HCT116 (cell line): ENCODE measurements around the gene ZNF578. TPM values are rescaled to one million over a fixed set of nuclear protein-coding genes. Genes with fewer than 3 reads are reported as not detected.

ENCODE experiments used
- ATAC-seq: fragments of 200-7000 bp; cut with Tn5 transposase; 2 replicates; pipeline ENCODE4 v1.9.1; 2020; ENCODE audit warnings: mild to moderate bottlenecking, moderate library complexity
- BruUV-seq: library from RNA; stranded (reverse); fragments of 400-500 nt; replicated peaks from 2 replicates; lab custom pipeline; 2021; lab: Mats Ljungman, UMichigan
- CTCF ChIA-PET: fragments of 300-600 bp; sonication (Branson Sonifier 250); formaldehyde crosslinking; loops from one replicate; lab custom pipeline; 2021; ENCODE audit warnings: antibody characterized with exemption; lab: Charles Lee
- POLR2A ChIA-PET: fragments of 300-600, 350-600 bp; sonication (Branson Sonifier 250); formaldehyde crosslinking; loops from one replicate; lab custom pipeline; 2021; ENCODE audit warnings: antibody characterized with exemption; lab: Charles Lee
- RAD21 ChIA-PET, 2 experiments: fragments of 300-600 bp; sonication (Branson Sonifier 250); formaldehyde crosslinking; loops; one replicate each; lab custom pipeline; 2023; ENCODE audit warnings: low total read pairs in 2 of 2; ENCODE audit not compliant: uncharacterized antibody in 2 of 2, unreplicated experiment in 2 of 2, low non-redundant PET in 1 of 2; lab: Charles Lee
- DNase-seq: peaks from one replicate; pipeline ENCODE4 v3.0.0-alpha.2; 2010; ENCODE audit warnings: low read depth, low spot score
- H2AFZ ChIP-seq: fragments of 200-600 bp; shearing (Covaris generic), sonication (generic); 2 replicates; pipeline ENCODE4 v1.6.1; 2017; ENCODE audit warnings: low read depth, mixed run types, mixed read lengths, antibody characterized with exemption, low read length; ENCODE audit not compliant: poor library complexity, severe bottlenecking
- H3K27ac ChIP-seq: 2 replicates; pipeline ENCODE4 v1.5.1; 2012; ENCODE audit warnings: low read depth, low read length
- H3K27me3 ChIP-seq: fragments of 200-600 bp; sonication (generic); 2 replicates; pipeline ENCODE4 v1.6.1; 2016; ENCODE audit warnings: mixed run types, low read length, mixed read lengths; ENCODE audit not compliant: insufficient read depth
- H3K36me3 ChIP-seq, 2 experiments: fragments of 200-500 bp in 1 of 2; fragments of 200-600 bp in 1 of 2; sonication (Bioruptor generic) in 1 of 2; sonication (generic) in 1 of 2; 2 replicates each; pipeline versions ENCODE4 v1.5.1 to v1.6.1; 2014 to 2016; ENCODE audit warnings: low read length in 2 of 2, inconsistent platforms in 1 of 2, mixed read lengths in 1 of 2, mixed run types in 1 of 2; ENCODE audit not compliant: insufficient read depth in 2 of 2, control insufficient read depth in 1 of 2
- H3K4me1 ChIP-seq, 2 experiments: fragments of 200-600 bp in 1 of 2; sonication (generic) in 1 of 2; 2 replicates each; pipeline versions ENCODE4 v1.5.1 to v1.6.1; 2012 to 2017; ENCODE audit warnings: low read length in 2 of 2, inconsistent platforms in 1 of 2, mild to moderate bottlenecking in 1 of 2, mixed read lengths in 1 of 2, mixed run types in 1 of 2, moderate library complexity in 1 of 2; ENCODE audit not compliant: insufficient read depth in 2 of 2, control insufficient read depth in 1 of 2
- H3K4me2 ChIP-seq: fragments of 200-600 bp; sonication (generic); 2 replicates; pipeline ENCODE4 v1.6.1; 2017; ENCODE audit warnings: mixed run types, low read length, mixed read lengths
- H3K4me3 ChIP-seq, 2 experiments: fragments of 200-600 bp in 1 of 2; sonication (generic) in 1 of 2; replicated peaks in 1 of 2; 2 replicates each; pipeline ENCODE4 v1.5.1; 2011 to 2016; ENCODE audit warnings: low read length in 2 of 2, control low read depth in 1 of 2, low read depth in 1 of 2, mild to moderate bottlenecking in 1 of 2, mixed read lengths in 1 of 2, mixed run types in 1 of 2
- H3K79me2 ChIP-seq: fragments of 200-600 bp; sonication (generic); 2 replicates; pipeline ENCODE4 v1.6.1; 2017; ENCODE audit warnings: mild to moderate bottlenecking, mixed run types, low read length, moderate library complexity, mixed read lengths; ENCODE audit not compliant: insufficient read depth
- H3K9ac ChIP-seq: fragments of 200-600 bp; sonication (generic); 2 replicates; pipeline ENCODE4 v1.6.1; 2016; ENCODE audit warnings: low read length, mixed read lengths
- H3K9me2 ChIP-seq: fragments of 200-600 bp; sonication (generic), shearing (Covaris generic); 2 replicates; pipeline ENCODE4 v1.6.1; 2017; ENCODE audit warnings: mixed run types, mild to moderate bottlenecking, moderate library complexity; ENCODE audit not compliant: insufficient read depth
- H3K9me3 ChIP-seq, 2 experiments: fragments of 200-500 bp in 1 of 2; fragments of 200-600 bp in 1 of 2; sonication (Bioruptor generic) in 1 of 2; sonication (generic) in 1 of 2; 2 replicates each; pipeline ENCODE4 v1.6.1; 2014 to 2017; ENCODE audit warnings: low read length in 2 of 2, mixed read lengths in 2 of 2, inconsistent platforms in 1 of 2, low read depth in 1 of 2, mild to moderate bottlenecking in 1 of 2, mixed run types in 1 of 2, moderate library complexity in 1 of 2; ENCODE audit not compliant: control insufficient read depth in 1 of 2, insufficient read depth in 1 of 2
- H4K20me1 ChIP-seq: fragments of 200-600 bp; sonication (generic), shearing (Covaris generic); 2 replicates; pipeline ENCODE4 v1.6.1; 2017; ENCODE audit warnings: mixed run types, mild to moderate bottlenecking, moderate library complexity; ENCODE audit not compliant: insufficient read depth
- CEBPB ChIP-seq: IDR thresholded peaks from 2 replicates; pipeline ENCODE4 v1.6.1; 2012; ENCODE audit warnings: low read depth
- CTCF ChIP-seq, 3 experiments: fragments of 200-600 bp in 1 of 3; sonication (generic) in 1 of 3; IDR thresholded peaks in 2 of 3; conservative IDR thresholded peaks in 1 of 3; 2 replicates each; pipeline ENCODE4 v1.5.1; 2012 to 2017; ENCODE audit warnings: low read depth in 2 of 3, low read length in 2 of 3, antibody characterized with exemption in 1 of 3, borderline replicate concordance in 1 of 3, control low read depth in 1 of 3, mild to moderate bottlenecking in 1 of 3, mixed read lengths in 1 of 3, mixed run types in 1 of 3, moderate library complexity in 1 of 3; ENCODE audit not compliant: insufficient read depth in 1 of 3
- ELF1 ChIP-seq: IDR thresholded peaks from 2 replicates; pipeline ENCODE4 v1.6.1; 2012; ENCODE audit warnings: low read depth, borderline replicate concordance
- EZH2 ChIP-seq: fragments of 200-600 bp; sonication (generic); IDR thresholded peaks from 2 replicates; pipeline ENCODE4 v1.6.1; 2017; ENCODE audit warnings: antibody characterized with exemption, mixed run types
- MAX ChIP-seq: IDR thresholded peaks from 2 replicates; pipeline ENCODE4 v1.6.1; 2012
- POLR2A ChIP-seq: IDR thresholded peaks from 2 replicates; pipeline ENCODE4 v1.7.0; 2011; ENCODE audit warnings: borderline replicate concordance; ENCODE audit not compliant: insufficient read depth, insufficient read length; ENCODE audit errors: extremely low read depth
- POLR2AphosphoS5 ChIP-seq: IDR thresholded peaks from 2 replicates; pipeline ENCODE4 v1.6.1; 2011; ENCODE audit warnings: mild to moderate bottlenecking, low read depth, low read length, moderate library complexity
- SIN3A ChIP-seq: IDR thresholded peaks from 2 replicates; pipeline ENCODE4 v1.6.1; 2012; ENCODE audit warnings: low read depth
- SRF ChIP-seq: IDR thresholded peaks from 2 replicates; pipeline ENCODE4 v1.6.1; 2012; ENCODE audit warnings: low read depth
- YY1 ChIP-seq: IDR thresholded peaks from 2 replicates; pipeline ENCODE4 v1.6.1; 2011; ENCODE audit warnings: low read length, low read depth, moderate library complexity, mild to moderate bottlenecking; ENCODE audit not compliant: insufficient replicate concordance; ENCODE audit errors: extremely low read depth
- ZFX ChIP-seq: fragments of 450-650 bp; IDR thresholded peaks from 2 replicates; pipeline ENCODE4 v1.6.1; 2017
- intact Hi-C: fragments of 100-400 bp; cut with micrococcal nuclease; formaldehyde crosslinking; loops from 2 replicates; pipeline ENCODE4 v1.10.0; 2022
- total RNA-seq: library from RNA; stranded (reverse); gene quantifications from one replicate; pipeline ENCODE4 v1.2.1, GENCODE V29; 2021; ENCODE audit not compliant: unreplicated experiment
- TF ChIP-seq, protein P1 (sequence below): IDR thresholded peaks from 2 replicates; pipeline ENCODE4 v1.6.1; 2012; ENCODE audit warnings: low read depth

The ZNF578 gene
- total RNA-seq, 1 experiment from 2014 or later, result not detected

DNA sequence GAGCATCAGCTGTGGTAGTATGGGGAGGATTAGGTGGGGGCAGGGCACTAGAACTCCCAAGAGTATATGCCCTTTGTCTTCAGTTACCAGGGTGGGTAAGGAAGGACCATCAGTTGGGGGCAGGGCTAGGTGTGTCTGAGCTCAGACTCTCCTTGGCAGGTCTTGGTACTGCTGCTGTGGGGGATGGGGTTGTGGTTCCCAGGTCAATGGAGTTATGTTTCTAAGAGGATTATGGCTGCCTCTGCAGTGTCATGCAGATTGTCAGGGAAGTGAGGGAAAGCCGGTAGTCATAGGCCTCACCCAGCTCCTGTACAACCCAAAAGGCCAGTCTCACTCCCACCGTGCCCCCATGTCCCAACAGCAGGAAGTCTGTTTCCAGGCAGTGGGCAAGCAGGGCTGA lies 8.8 kb upstream of the ZNF578 start:
- H3K79me2 ChIP-seq, result no peaks in the 10 kb centered on the region
- no peak for ATAC-seq
- no peak overlapping the region for H3K4me3 ChIP-seq
- intact Hi-C loops, result no loop called here
- H3K9me3 ChIP-seq, result peaks cover 4 to 8% of the 10 kb centered on the region in 2 experiments; a peak in 2 of 4 replicates
- H4K20me1 ChIP-seq, result no peaks in the 10 kb centered on the region
- CTCF ChIA-PET, result no interaction called here
- no peak overlapping the region for H2AFZ ChIP-seq
- H3K27me3 ChIP-seq, result no peaks in the 10 kb centered on the region
- no peaks in the 10 kb centered on the region for H3K4me1 ChIP-seq
- TF ChIP-seq CEBPB, result no peak
- TF ChIP-seq POLR2A, result no peak
- RAD21 ChIA-PET, result no interaction called here
- no peak for DNase-seq
- no peaks in the 10 kb centered on the region for H3K36me3 ChIP-seq
- POLR2A ChIA-PET, result no interaction called here
- BruUV-seq, result no TSS peak
- no peak overlapping the region for H3K4me2 ChIP-seq
- no peaks in the 10 kb centered on the region for H3K9me2 ChIP-seq
- H3K27ac ChIP-seq, result no peak overlapping the region
- H3K9ac ChIP-seq, result no peak overlapping the region

DNA sequence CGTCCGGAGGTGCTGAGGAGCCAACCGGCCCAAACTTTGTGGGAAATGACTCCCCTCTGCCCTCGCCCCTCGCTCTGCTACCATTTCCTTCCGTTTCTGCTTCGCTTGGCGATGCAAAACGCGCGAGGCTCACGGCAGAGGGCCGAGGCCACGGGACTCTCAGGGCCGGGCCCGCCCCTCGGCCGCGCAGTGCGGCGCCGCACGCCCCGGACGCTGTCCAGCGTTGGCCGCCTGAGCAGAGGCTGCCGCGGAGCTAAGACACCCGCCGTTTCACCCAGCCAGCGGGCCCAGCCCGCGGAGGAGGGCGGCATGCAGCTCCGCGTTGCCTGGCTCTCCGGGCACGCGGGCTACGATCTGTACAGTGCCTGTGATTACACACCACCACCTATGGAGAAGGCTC lies 2.1 kb upstream of the ZNF578 start:
- no peak for DNase-seq
- Histone ChIP-seq H3K4me2 (no peak overlapping the region), H3K79me2 (no peaks in the 10 kb centered on the region), H3K9ac (no peak overlapping the region), H3K4me3 (no peak overlapping the region), H3K9me3 (peaks cover 6 to 12% of the 10 kb centered on the region in 2 experiments; a peak in 2 of 4 replicates), H3K36me3 (no peaks in the 10 kb centered on the region), H2AFZ (no peak overlapping the region), H3K27me3 (no peaks in the 10 kb centered on the region), H4K20me1 (no peaks in the 10 kb centered on the region), H3K27ac (no peak overlapping the region), H3K9me2 (no peaks in the 10 kb centered on the region), H3K4me1 (no peaks in the 10 kb centered on the region)
- ATAC-seq, result no peak
- intact Hi-C loops, result no loop called here
- RAD21 ChIA-PET, result no interaction called here
- CTCF ChIA-PET, result no interaction called here
- POLR2A ChIA-PET, result no interaction called here
- BruUV-seq, result no TSS peak
- TF ChIP-seq MAX, result no peak
- no peak for TF ChIP-seq SIN3A
- no peak for TF ChIP-seq ELF1
- no peak for TF ChIP-seq CEBPB
- no peak for TF ChIP-seq POLR2AphosphoS5
- TF ChIP-seq CTCF (IDR thresholded peaks at IDR 0.05 in 2 of 3, conservative IDR thresholded peaks at IDR 0.05 in 1 of 3; ENCODE audit: borderline replicate concordance in 1 of 3, insufficient read depth in 1 of 3, low read depth in 2 of 3, low read length in 2 of 3), result no peak
- no peak for TF ChIP-seq EZH2
- TF ChIP-seq ZFX, result no peak
- TF ChIP-seq SRF, result no peak
- no peak for TF ChIP-seq YY1
- TF ChIP-seq, protein P1, sequence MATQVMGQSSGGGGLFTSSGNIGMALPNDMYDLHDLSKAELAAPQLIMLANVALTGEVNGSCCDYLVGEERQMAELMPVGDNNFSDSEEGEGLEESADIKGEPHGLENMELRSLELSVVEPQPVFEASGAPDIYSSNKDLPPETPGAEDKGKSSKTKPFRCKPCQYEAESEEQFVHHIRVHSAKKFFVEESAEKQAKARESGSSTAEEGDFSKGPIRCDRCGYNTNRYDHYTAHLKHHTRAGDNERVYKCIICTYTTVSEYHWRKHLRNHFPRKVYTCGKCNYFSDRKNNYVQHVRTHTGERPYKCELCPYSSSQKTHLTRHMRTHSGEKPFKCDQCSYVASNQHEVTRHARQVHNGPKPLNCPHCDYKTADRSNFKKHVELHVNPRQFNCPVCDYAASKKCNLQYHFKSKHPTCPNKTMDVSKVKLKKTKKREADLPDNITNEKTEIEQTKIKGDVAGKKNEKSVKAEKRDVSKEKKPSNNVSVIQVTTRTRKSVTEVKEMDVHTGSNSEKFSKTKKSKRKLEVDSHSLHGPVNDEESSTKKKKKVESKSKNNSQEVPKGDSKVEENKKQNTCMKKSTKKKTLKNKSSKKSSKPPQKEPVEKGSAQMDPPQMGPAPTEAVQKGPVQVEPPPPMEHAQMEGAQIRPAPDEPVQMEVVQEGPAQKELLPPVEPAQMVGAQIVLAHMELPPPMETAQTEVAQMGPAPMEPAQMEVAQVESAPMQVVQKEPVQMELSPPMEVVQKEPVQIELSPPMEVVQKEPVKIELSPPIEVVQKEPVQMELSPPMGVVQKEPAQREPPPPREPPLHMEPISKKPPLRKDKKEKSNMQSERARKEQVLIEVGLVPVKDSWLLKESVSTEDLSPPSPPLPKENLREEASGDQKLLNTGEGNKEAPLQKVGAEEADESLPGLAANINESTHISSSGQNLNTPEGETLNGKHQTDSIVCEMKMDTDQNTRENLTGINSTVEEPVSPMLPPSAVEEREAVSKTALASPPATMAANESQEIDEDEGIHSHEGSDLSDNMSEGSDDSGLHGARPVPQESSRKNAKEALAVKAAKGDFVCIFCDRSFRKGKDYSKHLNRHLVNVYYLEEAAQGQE, result no peak
